ENCODE measurements around the gene NHSL2.
A peak's percentile ranks its signal among the peaks of the same experiment; 100 is the strongest.
"Not testable (repeated sequence)": the region's sequence is repeated elsewhere in the genome, so short reads cannot be mapped to it uniquely, and the experiment has no call there.

The NHSL2 gene

DNA sequence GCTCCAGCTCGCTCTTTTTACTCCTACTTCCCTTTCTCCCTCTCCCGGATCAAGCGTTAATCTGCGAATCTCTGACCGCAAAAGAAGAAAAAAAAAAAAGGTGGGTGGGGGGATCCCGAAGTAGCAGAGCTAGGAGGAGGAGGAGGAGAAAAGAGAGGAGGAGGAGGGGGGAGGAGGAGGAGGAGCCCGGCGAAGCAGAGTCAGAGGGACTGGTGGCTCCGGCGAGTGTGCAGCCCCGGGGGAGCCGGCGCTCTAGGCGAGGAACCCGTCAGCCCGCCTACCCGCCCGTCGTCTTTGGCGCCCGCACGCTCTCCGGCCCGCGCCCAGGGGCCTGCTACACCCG lies at the start of gene NHSL2:
Gene NHSL2 (plus strand): TSS at position 203 of the 343 bp plus-strand sequence.
- DNase-seq: peak in 9 of 42 donors; percentile 4 to 46 (median 22)
- intact Hi-C loops (cut with DNase I): no loop called here

DNA sequence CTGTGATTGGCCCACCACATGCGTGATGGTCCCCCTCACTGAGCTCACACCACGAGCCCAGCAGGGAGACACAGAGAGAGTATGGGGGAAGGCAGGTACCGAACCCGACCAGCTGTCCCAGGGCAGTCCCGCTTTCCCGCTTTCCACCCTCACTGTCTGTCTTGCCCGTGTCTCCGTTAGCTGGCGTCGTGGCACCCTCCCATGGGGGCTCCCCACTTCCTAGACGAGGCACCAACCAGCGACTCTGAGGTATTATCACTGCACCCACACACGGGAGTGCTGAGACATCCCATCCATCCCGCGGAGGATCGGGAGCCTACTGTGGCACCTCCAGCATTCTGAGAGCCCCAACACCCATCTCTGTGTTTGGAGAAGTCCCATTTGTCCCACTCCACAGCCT lies 43.0 kb upstream of the NHSL2 start:
- intact Hi-C loops (cut with DNase I): no loop called here
- no peak for DNase-seq

DNA sequence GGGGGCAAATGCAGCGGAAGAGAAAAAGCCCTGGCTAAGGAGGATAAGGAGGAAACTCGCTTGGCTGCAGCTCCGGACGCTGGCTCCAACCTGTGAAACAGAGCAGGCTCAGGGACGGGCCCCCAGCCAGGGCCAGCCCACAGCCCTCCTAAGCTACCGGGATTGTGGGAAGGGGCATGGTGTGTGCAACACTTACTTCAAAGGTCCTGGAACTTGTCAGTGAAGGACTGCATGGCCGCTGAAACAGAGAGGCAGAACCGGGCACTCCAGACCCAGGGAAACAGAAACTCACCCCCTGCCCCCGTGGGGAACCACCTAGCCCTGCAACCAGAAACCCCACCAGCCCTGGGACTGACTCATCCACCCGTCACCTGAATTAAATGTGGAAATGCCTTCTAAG lies 41.1 kb upstream of the NHSL2 start:
- DNase-seq; intact Hi-C loops (cut with DNase I): not testable (repeated sequence)

DNA sequence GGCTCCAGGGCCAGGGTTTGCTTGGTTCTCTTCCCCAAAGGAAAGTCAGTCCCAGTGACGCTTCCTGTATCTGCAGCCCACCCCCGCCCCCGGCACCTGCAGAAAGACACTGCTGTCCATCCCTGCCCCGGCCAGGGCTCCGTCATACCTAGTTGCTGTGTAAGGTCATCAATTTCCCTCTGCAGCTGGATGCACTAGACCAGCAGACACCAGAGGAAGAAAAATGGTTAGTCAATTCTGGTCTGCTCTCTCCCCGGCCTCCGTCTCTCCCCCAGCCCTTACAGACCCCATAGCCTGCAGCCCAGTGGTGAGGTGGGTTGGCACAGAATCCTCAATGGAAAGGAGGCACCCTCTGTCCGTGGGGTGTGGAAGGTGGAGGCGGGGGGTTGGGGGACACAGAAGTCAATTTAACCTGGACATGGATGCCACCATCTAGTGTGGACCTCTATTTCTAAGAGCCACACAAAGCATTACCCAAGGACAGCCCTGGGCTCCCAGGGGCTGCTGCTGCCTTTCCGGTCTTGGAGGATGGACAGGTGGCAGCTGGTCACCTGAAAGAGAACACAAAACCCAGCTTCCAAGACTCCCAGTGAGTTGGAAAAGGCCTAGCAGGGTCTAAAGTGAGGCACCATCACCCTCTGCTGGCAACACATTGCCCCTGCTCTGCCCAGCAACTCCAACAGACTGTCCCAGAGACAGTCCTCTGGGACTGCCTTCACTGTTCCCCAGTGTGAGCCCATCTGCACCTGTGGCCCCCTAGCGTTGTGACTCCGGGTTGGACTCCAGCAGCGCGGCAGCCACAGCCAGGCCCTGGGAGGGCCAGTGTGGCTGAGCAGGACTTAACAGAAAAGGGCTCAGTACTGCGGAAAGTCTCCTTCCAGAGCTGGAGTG lies 40.2 kb upstream of the NHSL2 start:
- peak in 4 of 42 donors; percentile 24 to 41 (median 30) for DNase-seq
- intact Hi-C loops (cut with DNase I): no loop called here

DNA sequence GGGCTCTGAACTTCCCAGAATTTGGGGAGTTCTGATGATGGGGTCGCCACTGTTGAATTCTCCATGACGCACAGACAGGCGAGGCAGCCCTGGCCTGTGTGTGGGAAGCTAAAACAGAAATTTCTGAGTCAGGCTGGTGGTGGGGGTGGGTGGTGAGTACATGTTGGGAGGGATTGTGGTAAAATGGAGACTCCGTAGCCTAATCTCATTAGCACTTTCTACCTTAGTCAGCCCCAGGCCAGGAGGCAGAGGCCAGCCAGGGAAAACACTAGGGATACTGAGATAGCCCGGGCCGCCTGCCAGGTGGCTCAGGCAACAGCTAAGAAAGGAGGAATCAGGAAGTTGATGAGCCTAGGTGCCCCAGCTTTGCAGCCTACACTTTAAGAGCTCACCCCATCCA lies 39.3 kb upstream of the NHSL2 start:
- peak in 1 of 42 donors; percentile 34 for DNase-seq
- intact Hi-C loops (cut with DNase I): no loop called here

DNA sequence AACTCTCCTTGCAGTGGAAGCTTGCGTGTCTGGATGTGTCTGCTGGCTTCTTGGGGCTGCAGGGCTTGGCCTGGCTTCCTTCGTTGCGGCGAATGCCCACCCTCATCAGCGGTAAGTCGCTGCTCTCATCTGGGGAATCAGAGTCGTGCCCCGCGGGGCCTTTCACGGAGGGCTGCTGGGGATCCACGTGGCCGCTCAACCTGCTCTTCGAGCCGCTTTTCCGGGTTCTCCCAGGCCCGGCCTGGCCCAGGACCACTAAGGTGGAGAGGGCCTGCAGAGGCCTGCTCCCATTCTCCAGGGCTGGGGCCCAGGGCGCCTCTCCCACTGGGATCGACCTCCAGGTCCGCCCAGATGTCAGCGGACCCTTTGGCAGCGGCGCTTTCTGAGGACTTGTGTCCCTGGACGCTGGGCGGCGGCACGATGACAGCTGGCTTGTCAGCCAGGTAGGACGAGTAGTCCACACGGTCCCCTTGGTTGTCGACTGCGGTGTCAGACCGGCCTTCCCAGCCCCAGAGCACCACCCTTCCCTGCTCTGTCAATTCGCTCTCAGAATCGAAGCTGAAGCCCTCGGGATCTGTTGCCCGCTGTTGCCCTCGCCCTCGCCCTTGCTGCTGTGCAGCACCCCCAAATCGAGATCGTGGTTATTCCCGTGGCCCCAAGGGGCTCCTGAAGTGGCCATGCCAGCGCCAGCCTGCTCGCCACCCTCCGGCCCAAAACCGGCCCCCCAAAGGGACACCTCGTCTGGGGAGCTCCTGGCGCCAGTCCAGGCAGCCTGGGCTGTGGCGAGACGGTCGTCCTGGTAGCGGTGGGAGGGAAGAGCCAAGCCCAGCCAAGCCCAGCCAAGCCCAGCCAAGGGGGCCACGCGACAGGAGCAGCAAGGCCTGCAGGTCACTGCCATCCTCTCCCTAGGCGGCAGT lies 37.8 kb upstream of the NHSL2 start:
- intact Hi-C loops (cut with DNase I): no loop called here
- no peak for DNase-seq

DNA sequence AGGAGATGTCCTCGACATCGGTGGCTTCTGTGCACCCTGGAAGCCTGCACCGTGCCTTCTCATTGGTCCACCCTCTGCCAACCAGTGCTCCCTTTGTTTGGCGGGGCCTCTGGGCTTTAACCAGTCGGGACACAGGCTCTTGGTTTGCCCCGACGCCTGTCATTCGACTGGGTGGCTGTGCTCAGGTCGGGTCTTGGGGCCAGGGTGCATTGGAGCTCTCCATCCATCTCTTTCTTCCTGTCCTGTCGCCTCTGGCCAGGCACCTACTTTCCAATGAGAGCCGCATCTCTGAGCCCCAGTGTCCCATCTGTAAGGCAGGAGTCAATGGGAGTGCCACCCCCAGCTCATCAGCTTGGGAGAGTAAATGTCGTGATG lies 37.2 kb upstream of the NHSL2 start:
- no peak for DNase-seq
- intact Hi-C loops (cut with DNase I): no loop called here

DNA sequence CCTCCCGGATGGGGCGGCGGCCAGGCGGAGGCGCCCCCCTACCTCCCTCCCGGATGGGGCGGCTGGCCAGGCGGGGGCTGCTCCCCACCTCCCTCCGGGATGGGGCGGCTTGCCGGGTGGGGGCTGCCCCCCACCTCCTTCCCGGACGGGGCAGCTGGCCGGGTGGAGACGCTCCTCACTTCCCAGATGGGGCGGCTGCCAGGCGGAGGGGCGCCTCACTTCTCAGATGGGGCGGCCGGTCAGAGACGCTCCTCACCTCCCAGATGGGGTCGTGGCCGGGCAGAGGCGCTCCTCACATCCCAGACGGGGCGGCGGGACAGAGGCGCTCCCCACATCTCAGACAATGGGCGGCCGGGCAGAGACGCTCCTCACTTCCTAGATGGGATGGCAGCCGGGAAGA lies 33.8 kb upstream of the NHSL2 start:
- DNase-seq; intact Hi-C loops (cut with DNase I): not testable (repeated sequence)

DNA sequence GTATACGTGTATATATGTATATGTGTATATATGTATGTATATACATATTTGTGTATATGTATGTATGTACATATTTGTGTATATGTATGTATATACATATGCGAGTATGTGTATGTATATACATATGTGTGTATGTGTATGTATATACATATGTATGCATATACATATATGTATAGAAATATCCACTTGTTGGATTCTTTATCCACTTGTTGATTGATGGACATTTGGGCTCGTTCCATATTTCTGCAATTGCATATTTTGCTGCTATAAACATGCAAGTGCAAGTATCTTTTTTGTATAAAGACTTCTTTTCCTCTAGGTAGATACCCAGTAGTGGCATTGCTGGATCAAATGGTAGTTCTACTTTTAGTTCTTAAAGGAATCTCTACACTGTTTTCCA lies 25.5 kb upstream of the NHSL2 start:
- intact Hi-C loops (cut with DNase I): no loop called here
- DNase-seq: no peak

DNA sequence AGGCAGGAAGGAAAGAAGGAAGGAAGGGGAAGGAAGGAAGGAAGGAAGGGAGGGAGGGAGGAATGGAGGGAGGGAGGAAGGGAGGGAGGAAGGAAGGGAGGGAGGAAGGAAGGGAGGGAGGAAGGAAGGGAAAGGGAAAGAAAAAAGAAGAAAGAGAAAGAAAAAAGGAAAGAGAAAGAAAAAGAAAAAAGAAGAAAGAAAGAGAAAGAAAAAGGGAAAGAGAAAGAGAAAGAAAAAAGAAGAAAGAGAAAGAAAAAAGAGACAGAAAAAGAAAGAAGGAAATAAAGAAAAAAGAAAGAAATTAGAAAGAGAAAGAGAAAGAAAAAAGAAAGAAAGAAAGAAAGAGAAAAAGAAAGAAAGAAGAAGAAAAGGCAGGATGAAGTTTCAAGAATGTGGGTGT lies 15.0 kb upstream of the NHSL2 start:
- no peak for DNase-seq
- intact Hi-C loops (cut with DNase I): no loop called here

DNA sequence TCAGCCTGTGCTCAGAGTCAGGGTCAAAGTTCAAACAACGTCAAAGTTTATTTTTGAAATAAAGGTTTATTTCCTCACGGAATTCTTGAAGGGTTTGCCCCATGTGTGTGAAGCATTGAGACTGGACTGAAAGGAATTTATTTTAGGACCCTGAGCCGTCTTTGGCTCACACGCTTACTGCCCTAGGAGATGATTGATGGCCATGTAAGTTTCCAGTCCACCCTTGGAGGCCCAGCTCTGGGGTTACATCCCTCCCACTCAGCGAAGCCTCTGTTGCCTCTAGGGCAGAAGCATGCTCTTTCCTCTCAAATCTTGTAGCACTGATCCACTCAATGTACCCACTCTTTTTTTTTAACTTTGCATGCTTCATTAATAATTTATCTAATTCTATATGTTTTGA lies 4.5 kb upstream of the NHSL2 start:
- no peak for DNase-seq
- intact Hi-C loops (cut with DNase I): no loop called here

DNA sequence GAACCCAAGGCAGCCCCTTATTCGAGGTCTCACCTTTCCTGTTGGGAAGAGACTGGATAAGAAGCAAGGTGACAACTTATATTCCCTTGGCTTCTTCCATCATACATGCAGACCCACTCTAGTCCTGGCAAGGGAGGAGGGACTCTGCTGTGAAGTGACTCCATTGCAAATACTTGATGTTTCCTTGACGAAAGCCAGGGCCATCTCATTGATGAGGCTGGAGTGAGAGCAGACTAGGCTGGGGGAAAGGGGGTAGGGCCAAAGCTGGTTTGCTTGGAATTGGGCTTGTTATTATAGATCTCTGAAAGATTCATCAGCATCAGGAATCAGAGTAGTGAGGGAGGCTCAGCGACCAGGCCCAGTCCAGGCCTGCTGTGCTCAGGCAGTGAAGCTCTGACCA lies 2.3 kb upstream of the NHSL2 start:
- intact Hi-C loops (cut with DNase I): no loop called here
- no peak for DNase-seq

DNA sequence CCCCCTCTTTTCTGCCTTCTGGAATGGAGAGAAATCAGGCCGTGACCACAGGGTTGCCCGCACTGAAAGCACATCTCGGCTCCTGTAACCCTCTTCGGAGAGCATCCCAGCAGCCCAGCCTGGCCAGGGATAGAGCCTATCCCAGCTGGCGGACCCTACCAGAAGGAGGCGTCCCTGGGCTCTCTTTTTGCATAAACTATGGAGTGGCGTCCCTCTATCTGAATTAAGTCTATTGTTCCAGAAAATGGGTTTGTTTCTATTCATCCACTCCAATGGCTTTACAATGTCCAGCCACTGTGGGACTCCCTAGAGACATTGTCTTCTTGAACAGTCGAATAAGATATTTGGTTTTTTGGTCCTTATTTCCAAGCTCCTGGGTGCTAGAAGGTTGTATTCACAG lies 689 bp upstream of the NHSL2 start:
- DNase-seq: peak in 1 of 42 donors; percentile 34
- intact Hi-C loops (cut with DNase I): no loop called here

DNA sequence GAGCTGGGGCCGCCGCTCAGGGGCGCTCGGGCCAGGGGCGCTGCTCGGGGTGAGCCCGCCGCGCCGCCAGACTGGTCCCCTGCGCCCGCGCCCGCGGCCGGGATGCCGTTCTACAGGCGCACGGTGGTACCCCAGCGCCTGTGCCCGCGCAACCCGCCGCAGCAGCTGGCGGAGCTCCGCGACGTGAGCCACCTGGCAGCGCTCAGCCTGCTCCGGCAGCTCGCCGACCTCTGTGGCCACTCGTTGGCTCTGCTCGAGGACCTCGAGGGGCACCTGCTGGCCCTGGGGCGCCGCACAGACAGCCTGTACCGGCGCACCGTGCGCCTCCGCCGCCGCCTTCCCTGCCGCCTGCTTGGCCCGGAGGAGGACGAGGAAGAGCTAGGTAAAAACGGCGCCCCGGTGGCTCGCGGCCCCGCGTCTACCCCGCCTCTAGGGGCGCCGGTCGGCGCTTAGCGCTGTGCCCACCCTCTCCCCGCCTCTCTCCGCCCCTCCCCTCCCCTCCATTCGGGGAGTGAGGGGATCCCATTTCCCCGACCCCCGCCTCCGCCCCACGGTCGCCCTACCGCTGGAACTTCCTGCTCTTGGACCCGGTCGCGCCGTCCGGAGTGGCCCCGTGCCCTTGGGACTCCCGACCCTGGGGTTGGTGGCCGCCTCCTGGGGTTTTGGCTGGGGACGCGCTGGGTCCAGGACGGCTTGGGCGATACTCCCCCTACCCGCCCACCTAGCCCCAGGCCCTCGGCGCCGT lies 513 bp downstream of the NHSL2 start:
- DNase-seq: peak in 20 of 42 donors; percentile 11 to 59 (median 30)
- intact Hi-C loops (cut with DNase I): no loop called here

DNA sequence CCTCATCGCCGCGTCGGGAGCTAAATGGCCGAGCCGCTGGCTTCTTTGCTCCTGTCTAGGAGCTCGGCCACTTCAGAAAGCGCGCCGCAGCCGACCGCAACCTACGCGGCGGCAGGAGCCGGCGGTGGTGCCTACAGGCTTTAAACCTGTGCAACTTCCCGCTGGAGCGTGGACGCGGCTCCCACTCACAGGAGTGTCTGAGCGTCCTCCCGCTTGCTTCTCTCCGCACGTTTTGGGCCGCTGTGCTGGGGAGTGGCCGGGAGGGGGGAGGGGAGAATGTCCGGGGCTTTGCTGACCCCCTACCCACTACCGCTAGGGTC lies 1.0 kb downstream of the NHSL2 start:
- intact Hi-C loops (cut with DNase I): no loop called here
- no peak for DNase-seq

DNA sequence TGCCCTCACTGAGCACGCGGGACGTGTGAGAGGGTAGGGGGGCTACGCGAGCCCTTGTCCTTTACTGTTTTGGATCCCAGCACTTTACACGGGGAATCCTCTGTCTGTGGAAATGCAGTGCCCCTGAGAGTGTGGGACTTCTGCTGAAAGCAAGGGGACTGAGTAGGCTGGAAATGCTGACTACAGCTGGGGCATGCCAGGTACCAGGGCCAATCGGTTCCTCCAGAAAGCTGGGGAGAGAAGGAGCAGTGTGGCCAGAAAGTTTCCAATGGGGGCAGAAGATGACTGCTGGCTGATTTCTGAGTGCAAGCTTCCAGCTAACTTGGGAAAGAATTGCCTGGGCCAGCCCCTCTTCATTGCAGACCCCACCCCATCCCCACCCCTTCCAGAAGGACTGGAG lies 1.5 kb downstream of the NHSL2 start:
- no peak for DNase-seq
- intact Hi-C loops (cut with DNase I): no loop called here

DNA sequence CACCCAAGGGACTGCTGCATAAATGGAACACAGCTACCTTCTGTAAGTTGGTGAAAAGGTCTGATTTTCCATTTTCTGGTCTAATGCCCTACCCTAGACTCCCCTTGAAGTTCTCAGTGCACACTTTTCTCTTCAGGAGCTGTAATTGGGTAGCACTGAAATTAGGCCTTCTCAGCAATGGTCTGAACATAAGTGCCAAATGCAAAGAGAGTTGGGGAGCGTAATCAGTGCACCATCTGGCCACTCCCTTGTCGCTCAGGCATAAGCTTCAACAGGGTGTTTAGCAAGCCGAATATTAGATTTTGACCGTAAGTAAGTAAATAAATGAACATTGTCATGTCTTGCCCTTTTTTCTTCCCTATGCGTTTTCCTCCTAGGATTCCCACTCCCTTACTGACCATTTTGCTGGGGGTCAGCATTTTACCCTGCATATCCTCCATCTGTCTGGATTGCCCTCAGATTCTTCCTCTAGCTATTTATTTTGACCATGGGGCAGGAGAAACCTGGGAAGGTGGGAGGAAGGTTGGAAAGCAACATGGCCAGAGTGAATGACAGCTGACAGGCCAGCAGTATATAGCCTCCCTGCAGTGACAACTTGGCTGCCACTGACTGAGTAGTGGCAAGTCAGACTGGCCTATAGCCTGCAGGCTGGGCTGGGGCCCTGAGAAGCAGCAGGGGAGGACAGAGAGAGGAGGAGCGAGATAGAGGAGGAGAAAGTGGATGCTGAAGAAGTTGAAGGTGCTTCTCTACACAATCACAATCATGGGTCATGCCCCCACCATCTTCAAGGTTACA lies 2.7 kb downstream of the NHSL2 start:
- intact Hi-C loops (cut with DNase I): no loop called here
- no peak for DNase-seq

DNA sequence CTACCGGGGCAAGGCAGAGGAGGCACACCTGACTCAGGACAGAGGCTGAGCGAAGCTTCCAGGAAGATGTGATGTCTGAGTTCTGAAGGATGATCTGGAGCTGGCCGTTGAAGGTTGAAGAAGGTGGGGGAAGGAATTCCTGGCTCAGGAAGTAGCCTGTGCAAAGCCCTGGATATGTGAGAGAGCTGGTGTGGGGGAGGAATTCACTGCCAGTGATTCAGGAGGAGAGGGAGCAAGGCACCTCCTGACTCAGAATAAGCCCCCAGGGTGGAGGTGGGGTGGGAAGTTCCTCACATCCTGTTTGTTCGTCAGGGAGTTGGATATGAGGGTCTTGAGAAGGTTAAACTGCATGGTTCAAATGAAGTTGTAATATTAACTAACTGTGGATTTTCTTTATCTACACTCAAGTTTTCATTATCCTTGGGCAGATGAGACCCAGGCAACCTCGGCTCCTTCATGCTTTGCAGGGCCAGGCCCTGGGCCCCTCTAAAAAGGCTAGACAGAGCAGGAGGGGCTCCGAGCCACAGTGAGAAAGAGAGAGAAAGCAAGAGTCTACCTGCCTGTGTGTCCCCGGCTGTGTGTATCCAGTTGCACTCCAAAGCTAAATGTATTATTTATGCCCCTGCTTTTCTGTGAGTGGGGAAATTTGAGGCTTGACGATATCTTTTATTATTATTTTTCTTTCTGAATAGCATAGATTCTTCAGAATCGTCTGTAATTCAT lies 7.1 kb downstream of the NHSL2 start:
- intact Hi-C loops (cut with DNase I): no loop called here
- no peak for DNase-seq

Data from head of caudate nucleus (tissue), 42 donors.